SK-N-MC (cell line): ENCODE data around the gene NDUFA11.

ENCODE experiments used
- EZH2 ChIP-seq: fragments of 200-600 bp; sonication (generic); IDR thresholded peaks from one replicate; pipeline ENCODE4 v1.6.1; 2017; ENCODE audit warnings: antibody characterized with exemption
- FOXP2 ChIP-seq: optimal IDR thresholded peaks from 2 replicates; pipeline ENCODE3; 2011; ENCODE audit warnings: mild to moderate bottlenecking, moderate library complexity; ENCODE audit not compliant: insufficient read depth; ENCODE audit errors: extremely low read length, control extremely low read depth
- POLR2AphosphoS5 ChIP-seq: IDR thresholded peaks from 2 replicates; pipeline ENCODE4 v1.6.1; 2012; ENCODE audit warnings: mild to moderate bottlenecking, low read depth, low read length, borderline replicate concordance

DNA sequence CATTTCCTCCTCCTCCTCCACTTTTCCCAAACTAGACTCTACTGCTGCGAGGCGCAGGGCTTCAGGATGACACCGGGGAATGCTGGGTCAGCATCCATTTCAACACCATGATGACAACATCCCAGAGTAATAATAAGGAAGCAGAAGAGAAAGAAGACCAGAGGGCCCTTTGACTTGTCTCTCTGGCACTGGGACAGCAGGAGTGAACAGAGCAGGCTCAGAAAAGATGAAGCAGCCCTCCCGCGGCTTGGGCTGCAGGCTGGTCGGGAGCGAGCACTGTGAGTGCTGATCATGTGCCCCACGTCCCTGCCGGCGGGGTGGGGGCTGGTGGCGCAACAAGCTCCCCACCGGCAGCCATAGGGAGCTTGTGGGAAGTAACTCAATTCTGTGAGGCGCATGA lies 43.8 kb upstream of the NDUFA11 start:
- no peak for TF ChIP-seq EZH2
- no peak for TF ChIP-seq POLR2AphosphoS5
- TF ChIP-seq FOXP2, result no peak
